Memory B cell (primary cell): ENCODE data around the gene RAI1.
A peak's percentile ranks its signal among the peaks of the same experiment; 100 is the strongest.

Experiments used
- ATAC-seq: fragments of 150-1000 bp; cut with Tn5 transposase; 2 replicates; pipeline ENCODE4 v1.10.0; 2021; ENCODE audit warnings: low read depth, mild to moderate bottlenecking, moderate library complexity
- DNase-seq, 2 donors: peaks; one replicate each; pipeline ENCODE4 v3.0.0; 2022; ENCODE audit warnings: low spot score in 2 of 2
- H3K27ac Mint-ChIP-seq: one replicate; pipeline ENCODE4 v1.8.0; 2022; ENCODE audit warnings: mild to moderate bottlenecking, moderate library complexity, mixed read lengths
- H3K27me3 Mint-ChIP-seq: one replicate; pipeline ENCODE4 v1.8.0; 2022; ENCODE audit warnings: mixed read lengths
- H3K36me3 Mint-ChIP-seq: one replicate; pipeline ENCODE4 v1.8.0; 2022; ENCODE audit warnings: mild to moderate bottlenecking, mixed read lengths
- H3K4me1 Mint-ChIP-seq: one replicate; pipeline ENCODE4 v1.8.0; 2022; ENCODE audit warnings: mixed read lengths
- H3K4me3 Mint-ChIP-seq: one replicate; pipeline ENCODE4 v1.8.0; 2022; ENCODE audit warnings: mild to moderate bottlenecking, moderate library complexity, mixed read lengths
- H3K9me3 Mint-ChIP-seq: one replicate; pipeline ENCODE4 v1.8.0; 2022; ENCODE audit warnings: mixed read lengths

Gene RAI1

GRCh38 chr17:17741349-17742023 is 60.2 kb downstream of the RAI1 start:
- no peaks in the 10 kb centered on the region for H3K36me3 Mint-ChIP-seq
- H3K27me3 Mint-ChIP-seq, result no peaks in the 10 kb centered on the region
- DNase-seq, result no peak
- no peak overlapping the region for H3K4me3 Mint-ChIP-seq
- no peaks in the 10 kb centered on the region for H3K9me3 Mint-ChIP-seq
- peaks cover 2% of the 10 kb centered on the region for H3K4me1 Mint-ChIP-seq
- ATAC-seq, result no peak
- peak overlapping the region; percentile 53 for H3K27ac Mint-ChIP-seq

GRCh38 chr17:17742133-17742621 is 60.9 kb downstream of the RAI1 start:
- Mint-ChIP-seq H3K27ac (no peak overlapping the region), H3K4me3 (no peak overlapping the region), H3K36me3 (no peaks in the 10 kb centered on the region), H3K4me1 (no peaks in the 10 kb centered on the region), H3K27me3 (no peaks in the 10 kb centered on the region), H3K9me3 (no peaks in the 10 kb centered on the region)
- DNase-seq, result no peak
- ATAC-seq, result no peak

GRCh38 chr17:17742688-17743390 is 61.6 kb downstream of the RAI1 start:
- DNase-seq, result no peak
- H3K4me1 Mint-ChIP-seq, result no peaks in the 10 kb centered on the region
- no peaks in the 10 kb centered on the region for H3K9me3 Mint-ChIP-seq
- no peak for ATAC-seq
- H3K4me3 Mint-ChIP-seq, result no peak overlapping the region
- H3K27me3 Mint-ChIP-seq, result no peaks in the 10 kb centered on the region
- no peak overlapping the region for H3K27ac Mint-ChIP-seq
- no peaks in the 10 kb centered on the region for H3K36me3 Mint-ChIP-seq

GRCh38 chr17:17743391-17744112 is 62.3 kb downstream of the RAI1 start:
- ATAC-seq (no peak), DNase-seq (no peak)
- Mint-ChIP-seq H3K36me3 (no peaks in the 10 kb centered on the region), H3K4me1 (peaks cover 5% of the 10 kb centered on the region), H3K27me3 (no peaks in the 10 kb centered on the region), H3K27ac (no peak overlapping the region), H3K4me3 (no peak overlapping the region), H3K9me3 (no peaks in the 10 kb centered on the region)

- Mint-ChIP-seq H3K27ac (no peak overlapping the region), H3K4me1 (peaks cover 6% of the 10 kb centered on the region), H3K27me3 (no peaks in the 10 kb centered on the region), H3K4me3 (no peak overlapping the region), H3K36me3 (no peaks in the 10 kb centered on the region), H3K9me3 (no peaks in the 10 kb centered on the region)
- ATAC-seq (no peak), DNase-seq (no peak)
These were observed 62.9 kb downstream of the RAI1 start for GRCh38 chr17:17744116-17744515.

DNA sequence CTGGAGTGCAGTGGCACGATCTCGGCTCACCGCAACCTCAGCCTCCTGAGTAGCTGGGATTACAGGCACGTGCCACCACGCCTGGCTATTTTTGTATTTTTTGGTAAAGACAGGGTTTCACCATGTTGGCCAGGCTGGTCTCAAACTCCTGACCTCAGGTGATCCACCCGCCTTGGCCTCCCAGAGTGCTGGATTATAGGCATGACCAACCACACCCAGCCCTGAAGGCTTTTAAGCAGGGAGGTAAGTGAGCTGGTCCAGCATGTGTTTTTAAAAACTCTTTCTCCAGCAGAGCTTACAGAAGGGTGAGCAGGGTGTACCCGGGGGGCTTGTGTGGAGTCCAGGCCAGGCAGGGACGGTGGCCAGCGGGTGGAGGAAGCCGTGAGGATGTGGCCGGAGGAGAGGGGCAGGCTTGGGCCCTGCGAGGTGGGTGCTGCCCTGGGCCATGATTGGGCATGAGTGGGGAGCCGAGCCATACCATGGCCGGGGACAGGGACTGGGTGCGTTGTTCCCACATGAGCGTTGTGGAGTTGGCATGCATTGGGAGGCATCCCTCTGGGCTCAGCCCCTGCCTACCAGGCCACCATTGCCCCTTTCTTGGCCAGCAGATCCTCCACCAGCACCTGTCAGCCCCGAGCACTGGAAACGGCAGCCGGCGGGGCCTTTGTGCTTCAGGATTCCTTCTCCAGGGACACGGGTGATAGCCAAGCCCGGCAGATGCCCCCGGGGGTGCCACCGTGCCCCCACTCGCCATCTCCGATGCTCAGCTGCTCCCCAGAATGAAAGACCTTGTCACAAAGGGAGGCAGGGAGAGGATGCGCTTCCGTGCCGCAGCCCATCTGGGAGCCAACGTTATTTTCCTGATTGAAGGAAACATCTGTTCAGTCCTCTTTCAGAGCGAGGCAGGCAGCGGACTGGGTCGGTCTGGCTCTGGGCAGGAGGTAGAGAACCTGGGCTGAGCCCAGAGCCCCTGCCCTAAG is 64.5 kb downstream of the RAI1 start:
- Mint-ChIP-seq H3K4me3 (no peak overlapping the region), H3K27ac (no peak overlapping the region), H3K27me3 (no peaks in the 10 kb centered on the region), H3K9me3 (no peaks in the 10 kb centered on the region), H3K4me1 (peaks cover 18% of the 10 kb centered on the region), H3K36me3 (no peaks in the 10 kb centered on the region)
- ATAC-seq (no peak), DNase-seq (no peak)

DNA sequence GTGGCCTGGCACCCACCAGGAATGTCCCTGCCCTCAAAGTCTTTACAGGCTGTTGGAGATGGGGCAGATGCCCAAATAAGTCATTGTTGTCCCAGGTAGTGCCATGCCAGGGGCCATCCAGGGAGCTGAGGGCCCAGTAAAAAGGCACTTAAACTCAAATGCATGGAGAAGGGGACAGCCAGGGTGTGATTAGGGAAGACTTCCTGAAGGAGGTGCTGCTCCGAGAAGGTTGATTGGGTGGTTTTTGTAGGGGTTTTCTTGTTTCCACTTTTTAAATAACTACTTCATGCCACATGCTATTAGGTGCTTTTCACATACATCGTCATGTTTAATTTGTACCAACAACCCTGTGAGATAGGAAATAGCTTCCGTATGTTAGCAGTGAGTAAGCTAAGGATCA is 66.9 kb downstream of the RAI1 start:
- Mint-ChIP-seq H3K27me3 (no peaks in the 10 kb centered on the region), H3K4me1 (peaks cover 35% of the 10 kb centered on the region), H3K27ac (peak overlapping the region; percentile 91), H3K9me3 (no peaks in the 10 kb centered on the region), H3K4me3 (peak overlapping the region; percentile 92), H3K36me3 (no peaks in the 10 kb centered on the region)
- DNase-seq (no peak), ATAC-seq (no peak)

DNA sequence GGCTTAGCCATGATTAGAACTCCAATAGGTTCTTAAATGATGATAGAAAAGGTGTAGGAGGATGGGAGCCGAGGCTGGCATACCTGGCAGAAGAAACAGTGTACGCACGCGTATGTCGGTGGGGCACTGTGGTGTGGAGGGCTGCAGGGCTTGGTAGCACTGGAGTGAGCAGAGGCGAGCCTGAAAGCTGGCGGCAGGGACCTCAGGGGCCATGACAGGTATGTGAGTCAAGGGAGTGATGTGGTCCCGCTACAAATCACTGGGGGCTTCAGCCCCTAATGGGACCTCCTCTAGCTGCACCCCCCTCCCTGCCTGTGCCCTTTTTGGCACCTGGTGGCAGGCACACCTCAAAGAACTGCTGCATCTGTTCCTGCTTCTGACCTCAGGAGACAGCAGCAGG is 67.3 kb downstream of the RAI1 start:
- DNase-seq (no peak), ATAC-seq (no peak)
- peak overlapping the region; percentile 91 for H3K27ac Mint-ChIP-seq
- peak overlapping the region; percentile 92 for H3K4me3 Mint-ChIP-seq
- no peaks in the 10 kb centered on the region for H3K9me3 Mint-ChIP-seq
- H3K4me1 Mint-ChIP-seq, result peaks cover 36% of the 10 kb centered on the region
- no peaks in the 10 kb centered on the region for H3K36me3 Mint-ChIP-seq
- H3K27me3 Mint-ChIP-seq, result no peaks in the 10 kb centered on the region

DNA sequence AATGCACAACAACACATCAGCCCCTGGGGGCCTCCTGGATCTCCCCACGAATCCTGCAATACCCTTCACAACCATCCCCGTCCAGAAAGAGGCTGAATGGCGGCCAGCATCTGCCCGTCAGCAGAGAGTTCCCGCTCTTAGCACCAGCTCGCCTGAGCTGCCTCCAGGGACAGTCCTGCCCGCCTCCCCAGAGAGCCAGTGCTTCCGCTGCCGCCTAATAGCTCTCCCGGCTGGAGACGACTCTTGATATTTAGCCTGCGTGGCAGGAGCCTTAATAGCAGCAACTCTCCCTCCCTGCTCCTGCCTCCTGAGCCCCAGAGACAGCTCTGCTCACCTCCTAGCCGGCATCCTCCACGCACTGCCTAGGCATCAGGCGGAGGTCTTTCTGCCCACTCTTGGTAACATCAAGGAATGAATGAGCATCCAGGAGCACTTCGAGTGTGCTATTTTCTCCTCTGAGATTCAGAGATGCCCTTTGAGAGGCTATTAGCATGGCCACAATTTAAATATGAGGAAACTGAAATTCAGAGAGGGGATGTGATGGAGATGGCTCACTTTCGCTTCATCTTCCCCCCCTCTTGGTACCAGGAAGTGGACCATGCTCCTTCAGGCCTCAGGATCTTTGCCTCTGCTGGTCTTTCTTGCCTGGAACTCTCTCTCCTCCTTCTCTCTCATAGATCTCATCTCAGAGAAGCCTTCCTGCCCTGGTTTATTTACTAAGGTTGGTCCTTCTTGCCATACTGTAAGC is 67.9 kb downstream of the RAI1 start:
- Mint-ChIP-seq H3K4me1 (peaks cover 39% of the 10 kb centered on the region), H3K9me3 (no peaks in the 10 kb centered on the region), H3K27ac (peak overlapping the region; percentile 91), H3K27me3 (no peaks in the 10 kb centered on the region), H3K36me3 (no peaks in the 10 kb centered on the region), H3K4me3 (peak overlapping the region; percentile 92)
- peak; percentile 34 for ATAC-seq
- DNase-seq, result peak; percentile 21 to 37

GRCh38 chr17:17749921-17750320 is 68.7 kb downstream of the RAI1 start:
- Mint-ChIP-seq H3K36me3 (no peaks in the 10 kb centered on the region), H3K4me1 (peaks cover 39% of the 10 kb centered on the region), H3K9me3 (no peaks in the 10 kb centered on the region), H3K27ac (peak overlapping the region; percentile 91), H3K4me3 (peak overlapping the region; percentile 92), H3K27me3 (no peaks in the 10 kb centered on the region)
- DNase-seq (peak; percentile 42 to 51), ATAC-seq (peak; percentile 21)

GRCh38 chr17:17750881-17751280 is 69.6 kb downstream of the RAI1 start:
- ATAC-seq (peak; percentile 27), DNase-seq (peak; percentile 40 to 52)
- Mint-ChIP-seq H3K4me1 (peaks cover 45% of the 10 kb centered on the region), H3K4me3 (peak overlapping the region; percentile 95), H3K27me3 (no peaks in the 10 kb centered on the region), H3K27ac (peak overlapping the region; percentile 95), H3K36me3 (no peaks in the 10 kb centered on the region), H3K9me3 (no peaks in the 10 kb centered on the region)

DNA sequence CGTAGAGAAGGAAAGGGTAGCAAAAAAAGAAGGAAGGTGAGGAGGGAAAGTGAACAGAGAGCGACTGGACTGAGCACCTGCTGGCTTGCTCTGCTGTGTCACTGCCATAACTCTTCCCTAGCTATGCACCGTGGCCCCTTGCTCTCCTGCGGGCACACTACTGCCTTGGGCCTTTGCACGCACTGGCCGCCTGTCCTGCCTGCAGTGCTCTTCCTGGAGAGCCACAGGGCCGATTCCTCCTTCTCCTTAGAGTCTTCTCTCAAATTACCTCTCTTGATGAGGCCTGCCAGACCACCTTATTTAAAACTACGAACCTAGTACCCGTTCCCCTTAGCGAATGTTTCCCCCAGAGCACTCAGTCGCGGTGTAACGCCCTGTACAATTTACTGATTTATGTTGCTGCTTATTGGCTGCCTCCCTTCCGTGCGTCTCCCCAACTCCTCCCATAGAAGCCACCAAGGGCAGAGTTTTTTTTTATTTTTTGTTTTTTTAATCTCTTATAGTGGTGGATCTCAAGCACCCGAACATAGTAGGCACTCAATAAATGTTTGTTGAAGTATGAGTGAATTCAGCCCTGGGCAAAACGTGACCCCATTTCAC is 70.3 kb downstream of the RAI1 start:
- peak overlapping the region; percentile 95 for H3K4me3 Mint-ChIP-seq
- no peaks in the 10 kb centered on the region for H3K27me3 Mint-ChIP-seq
- H3K36me3 Mint-ChIP-seq, result no peaks in the 10 kb centered on the region
- DNase-seq (no peak), ATAC-seq (peak; percentile 5)
- peaks cover 47% of the 10 kb centered on the region for H3K4me1 Mint-ChIP-seq
- H3K27ac Mint-ChIP-seq, result peak overlapping the region; percentile 95
- no peaks in the 10 kb centered on the region for H3K9me3 Mint-ChIP-seq
